HEK293T (cell line): ENCODE results near the gene AXL.
"Not testable (repeated sequence)": the region's sequence is repeated elsewhere in the genome, so short reads cannot be mapped to it uniquely, and the experiment has no call there.

Experiments
- ARNT ChIP-seq: fragments of 450-650 bp; IDR thresholded peaks from 2 replicates; pipeline ENCODE4 v1.6.1; 2017; ENCODE audit warnings: mild to moderate bottlenecking
- BHLHE40 ChIP-seq: fragments of 450-650 bp; IDR thresholded peaks from 2 replicates; pipeline ENCODE4 v1.6.1; 2016; ENCODE audit warnings: mild to moderate bottlenecking, moderate library complexity, borderline replicate concordance
- ELF4 ChIP-seq: fragments of 450-650 bp; IDR thresholded peaks from 2 replicates; pipeline ENCODE4 v1.6.1; 2017; ENCODE audit warnings: antibody characterized with exemption
- FOXA1 ChIP-seq: fragments of 450-650 bp; IDR thresholded peaks from 2 replicates; pipeline ENCODE4 v1.6.1; 2016; ENCODE audit warnings: mild to moderate bottlenecking
- FOXK2 ChIP-seq: fragments of 450-650 bp; IDR thresholded peaks from 2 replicates; pipeline ENCODE4 v1.6.1; 2016; ENCODE audit warnings: mild to moderate bottlenecking
- FOXM1 ChIP-seq: fragments of 450-650 bp; IDR thresholded peaks from 2 replicates; pipeline ENCODE4 v1.6.1; 2017; ENCODE audit warnings: mild to moderate bottlenecking, borderline replicate concordance
- L3MBTL2 ChIP-seq: fragments of 450-650 bp; conservative IDR thresholded peaks from 2 replicates; pipeline ENCODE4 v1.6.1; 2016; ENCODE audit warnings: mild to moderate bottlenecking
- LEF1 ChIP-seq: fragments of 450-650 bp; IDR thresholded peaks from 2 replicates; pipeline ENCODE4 v1.6.1; 2017; ENCODE audit warnings: mild to moderate bottlenecking, borderline replicate concordance
- SP1 ChIP-seq: fragments of 450-650 bp; IDR thresholded peaks from 2 replicates; pipeline ENCODE4 v1.6.1; 2017
- SUZ12 ChIP-seq: fragments of 450-650 bp; IDR thresholded peaks from 2 replicates; pipeline ENCODE4 v1.6.1; 2016; ENCODE audit warnings: mild to moderate bottlenecking
- ZNF384 ChIP-seq: fragments of 450-650 bp; IDR thresholded peaks from 2 replicates; pipeline ENCODE4 v1.6.1; 2016
- TF ChIP-seq, protein P1 (sequence below): fragments of 450-650 bp; IDR thresholded peaks from 2 replicates; pipeline ENCODE4 v1.6.1; 2016

DNA sequence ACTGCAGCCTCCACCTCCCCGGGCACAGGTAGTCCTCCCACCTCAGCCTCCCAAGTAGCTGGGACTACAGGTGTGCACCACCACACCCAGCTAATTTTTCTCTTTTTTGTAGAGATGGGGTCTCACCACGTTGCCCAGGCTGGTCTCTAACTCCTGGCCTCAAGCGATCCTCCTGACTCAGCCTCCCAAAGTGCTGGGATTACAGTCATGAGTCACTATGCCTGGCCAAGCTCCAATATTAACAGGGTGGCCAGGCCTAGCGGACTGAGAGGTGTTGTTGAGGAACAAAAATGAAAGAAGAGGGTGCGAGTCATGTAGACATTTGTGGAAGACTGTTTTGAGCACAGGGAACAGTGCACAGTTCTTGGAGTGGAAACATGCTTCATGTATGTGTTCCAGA lies 10.3 kb downstream of the AXL start:
- TF ChIP-seq SUZ12, LEF1, FOXM1, FOXK2, BHLHE40, L3MBTL2, SP1, ZNF384, ELF4, ARNT, FOXA1: not testable (repeated sequence)
- TF ChIP-seq, protein P1, sequence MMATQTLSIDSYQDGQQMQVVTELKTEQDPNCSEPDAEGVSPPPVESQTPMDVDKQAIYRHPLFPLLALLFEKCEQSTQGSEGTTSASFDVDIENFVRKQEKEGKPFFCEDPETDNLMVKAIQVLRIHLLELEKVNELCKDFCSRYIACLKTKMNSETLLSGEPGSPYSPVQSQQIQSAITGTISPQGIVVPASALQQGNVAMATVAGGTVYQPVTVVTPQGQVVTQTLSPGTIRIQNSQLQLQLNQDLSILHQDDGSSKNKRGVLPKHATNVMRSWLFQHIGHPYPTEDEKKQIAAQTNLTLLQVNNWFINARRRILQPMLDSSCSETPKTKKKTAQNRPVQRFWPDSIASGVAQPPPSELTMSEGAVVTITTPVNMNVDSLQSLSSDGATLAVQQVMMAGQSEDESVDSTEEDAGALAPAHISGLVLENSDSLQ = not testable (repeated sequence)
